NB4 (cell line): Measurements from ENCODE around the gene AZGP1.

Experiments
- MYC ChIP-seq: IDR thresholded peaks from 2 replicates; pipeline ENCODE4 v1.6.1; 2011; ENCODE audit warnings: low read depth, low read length
- POLR2A ChIP-seq: IDR thresholded peaks from 2 replicates; pipeline ENCODE4 v1.6.1; 2011; ENCODE audit warnings: mild to moderate bottlenecking; ENCODE audit not compliant: insufficient read length; ENCODE audit errors: extremely low read depth
- TF ChIP-seq, protein P1 (sequence below): IDR thresholded peaks from one replicate; pipeline ENCODE4 v1.5.1; 2012; ENCODE audit warnings: low read depth, low read length
- TF ChIP-seq, protein P2 (sequence below): IDR thresholded peaks from 2 replicates; pipeline ENCODE4 v1.6.1; 2011; ENCODE audit warnings: low read depth, low read length

DNA sequence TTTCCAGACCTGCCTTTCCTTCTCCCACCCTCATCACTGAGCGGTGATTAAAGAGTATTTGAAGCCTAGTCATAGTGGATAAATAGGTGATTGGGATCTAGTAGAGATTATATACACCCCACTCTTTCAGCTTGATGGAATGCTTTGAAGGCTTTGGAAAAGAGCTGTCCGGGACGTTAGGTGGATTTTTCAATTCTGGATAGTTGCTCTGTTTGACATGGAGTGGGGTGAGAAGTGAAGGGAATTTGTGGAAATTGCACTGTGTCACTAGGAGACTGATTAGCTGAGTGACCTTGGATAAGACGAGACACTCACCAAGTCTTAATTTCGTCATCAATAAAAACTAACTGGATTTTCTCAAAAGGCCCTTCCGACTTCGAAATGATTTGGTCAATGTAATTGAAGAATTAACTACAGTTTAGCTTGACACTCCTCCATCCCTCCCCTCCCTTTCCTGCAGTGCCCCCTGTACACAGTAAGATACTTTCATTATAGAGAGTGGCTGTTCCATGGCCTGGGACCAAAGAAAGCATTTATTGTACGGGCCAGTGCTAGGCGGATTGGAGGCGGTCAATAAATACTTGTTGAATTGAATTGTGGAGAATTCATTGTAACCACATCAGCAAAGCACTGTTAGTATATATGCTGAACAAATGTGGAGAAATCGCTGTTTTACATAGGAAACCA lies 40.5 kb upstream of the AZGP1 start:
- TF ChIP-seq, protein P1, sequence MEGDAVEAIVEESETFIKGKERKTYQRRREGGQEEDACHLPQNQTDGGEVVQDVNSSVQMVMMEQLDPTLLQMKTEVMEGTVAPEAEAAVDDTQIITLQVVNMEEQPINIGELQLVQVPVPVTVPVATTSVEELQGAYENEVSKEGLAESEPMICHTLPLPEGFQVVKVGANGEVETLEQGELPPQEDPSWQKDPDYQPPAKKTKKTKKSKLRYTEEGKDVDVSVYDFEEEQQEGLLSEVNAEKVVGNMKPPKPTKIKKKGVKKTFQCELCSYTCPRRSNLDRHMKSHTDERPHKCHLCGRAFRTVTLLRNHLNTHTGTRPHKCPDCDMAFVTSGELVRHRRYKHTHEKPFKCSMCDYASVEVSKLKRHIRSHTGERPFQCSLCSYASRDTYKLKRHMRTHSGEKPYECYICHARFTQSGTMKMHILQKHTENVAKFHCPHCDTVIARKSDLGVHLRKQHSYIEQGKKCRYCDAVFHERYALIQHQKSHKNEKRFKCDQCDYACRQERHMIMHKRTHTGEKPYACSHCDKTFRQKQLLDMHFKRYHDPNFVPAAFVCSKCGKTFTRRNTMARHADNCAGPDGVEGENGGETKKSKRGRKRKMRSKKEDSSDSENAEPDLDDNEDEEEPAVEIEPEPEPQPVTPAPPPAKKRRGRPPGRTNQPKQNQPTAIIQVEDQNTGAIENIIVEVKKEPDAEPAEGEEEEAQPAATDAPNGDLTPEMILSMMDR: no peak
- TF ChIP-seq POLR2A: no peak
- TF ChIP-seq, protein P2, sequence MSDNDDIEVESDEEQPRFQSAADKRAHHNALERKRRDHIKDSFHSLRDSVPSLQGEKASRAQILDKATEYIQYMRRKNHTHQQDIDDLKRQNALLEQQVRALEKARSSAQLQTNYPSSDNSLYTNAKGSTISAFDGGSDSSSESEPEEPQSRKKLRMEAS: no peak
- TF ChIP-seq MYC: no peak
